Islet precursor cell (in vitro differentiated cells): ENCODE measurements around the gene CPB1.

ENCODE experiments used
- DNase-seq: peaks from one replicate; pipeline ENCODE4 v3.0.0-alpha.2; 2018

The CPB1 gene

DNA sequence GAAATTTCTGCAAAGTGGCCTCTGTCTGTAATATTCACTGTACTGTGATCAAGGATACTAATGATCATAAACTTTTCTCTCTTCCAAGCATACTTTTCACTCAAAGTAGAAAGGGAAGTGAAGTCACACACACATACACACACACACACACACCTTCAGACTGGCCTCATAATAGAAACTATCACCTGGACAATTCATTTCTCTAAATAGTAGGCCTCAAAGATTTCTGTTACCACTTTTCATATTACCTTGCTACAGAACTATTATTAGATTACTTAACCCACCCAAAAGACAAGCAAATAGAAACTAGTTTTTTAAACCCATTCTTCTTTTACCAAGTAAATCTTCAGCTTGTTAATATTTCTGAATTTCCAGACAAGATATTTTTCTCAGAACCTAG is 12.2 kb downstream of the CPB1 start:
- DNase-seq, result no peak

DNA sequence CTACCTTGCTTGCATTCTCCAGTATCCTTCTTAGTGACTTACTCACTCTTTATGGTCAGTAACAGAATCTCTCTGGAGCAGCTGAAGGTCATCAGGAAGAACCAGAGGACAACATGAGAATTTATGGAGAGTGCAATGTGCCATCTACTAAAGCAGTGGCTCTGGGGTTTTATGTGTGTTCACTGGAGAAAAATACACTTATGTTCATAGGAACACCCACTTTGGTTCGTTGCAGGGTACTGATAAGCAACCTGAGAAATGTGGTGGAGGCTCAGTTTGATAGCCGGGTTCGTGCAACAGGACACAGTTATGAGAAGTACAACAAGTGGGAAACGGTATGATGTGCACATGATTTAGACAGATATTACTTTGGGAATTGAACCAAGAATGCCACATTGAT is 12.8 kb downstream of the CPB1 start:
- no peak for DNase-seq

DNA sequence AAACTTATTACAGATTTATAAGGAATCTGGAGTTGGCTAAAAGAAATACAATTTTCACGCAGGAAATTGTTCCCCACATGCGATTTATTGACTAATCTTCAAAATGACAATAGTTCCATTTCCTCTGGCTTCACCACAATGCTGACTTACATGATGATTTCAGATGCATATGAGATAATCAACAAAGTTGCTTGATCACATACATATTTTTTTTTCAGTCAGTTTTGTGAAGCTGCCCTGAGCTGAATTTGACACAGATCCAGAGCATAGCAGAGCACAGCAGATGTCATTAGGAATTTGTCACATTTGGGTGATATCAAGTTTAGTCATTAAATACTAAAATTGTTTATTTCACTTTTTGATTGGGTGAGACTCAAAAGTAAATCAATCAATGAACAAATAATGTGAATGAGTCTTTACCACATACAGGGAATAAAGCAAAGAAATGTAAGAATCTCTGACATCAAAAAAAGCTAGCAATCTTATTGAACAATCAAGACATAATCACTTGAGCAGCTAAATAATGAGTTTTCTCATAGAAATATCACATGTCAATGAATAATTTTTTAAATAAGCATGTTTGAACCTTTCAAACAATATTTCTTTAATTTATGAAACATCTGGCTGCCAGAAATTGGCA is 18.3 kb downstream of the CPB1 start:
- DNase-seq, result no peak

DNA sequence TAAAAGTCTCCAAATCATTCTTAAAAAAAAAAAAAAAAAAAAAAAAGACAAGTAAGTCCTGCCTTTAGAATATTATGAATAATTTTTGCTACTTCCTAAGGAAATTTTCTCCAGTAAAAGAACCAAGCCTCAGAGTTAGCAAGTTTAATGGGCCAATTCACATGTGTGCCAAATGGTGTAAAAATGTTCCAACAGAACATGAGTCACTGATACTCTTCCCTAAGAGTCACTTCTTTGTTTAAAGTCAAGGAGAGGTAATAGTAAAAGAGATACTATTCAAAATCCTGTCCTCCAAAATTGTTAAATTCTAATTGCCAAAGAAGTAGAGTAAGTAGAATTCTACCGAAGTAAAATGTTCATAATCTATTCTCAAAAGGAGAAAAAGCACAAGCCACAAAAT is 19.7 kb downstream of the CPB1 start:
- DNase-seq, result no peak

DNA sequence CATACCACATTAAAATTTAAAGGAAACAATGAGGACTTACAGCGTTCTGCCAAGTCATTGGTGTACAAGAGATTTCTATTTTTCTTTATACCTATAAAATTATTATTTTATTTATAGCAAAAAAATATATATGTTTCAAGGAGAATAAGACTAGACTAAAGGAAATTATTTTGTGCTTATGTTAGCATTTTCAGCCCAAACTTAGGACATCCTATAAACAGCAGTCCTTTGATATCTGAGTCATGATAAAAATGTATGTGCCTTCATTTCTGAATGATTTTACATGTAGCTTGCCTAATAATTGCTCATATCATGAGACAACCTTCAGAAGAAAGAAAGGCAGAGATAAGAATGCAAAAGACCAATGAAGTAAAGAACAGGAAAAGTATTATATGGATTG is 20.8 kb downstream of the CPB1 start:
- DNase-seq, result no peak

DNA sequence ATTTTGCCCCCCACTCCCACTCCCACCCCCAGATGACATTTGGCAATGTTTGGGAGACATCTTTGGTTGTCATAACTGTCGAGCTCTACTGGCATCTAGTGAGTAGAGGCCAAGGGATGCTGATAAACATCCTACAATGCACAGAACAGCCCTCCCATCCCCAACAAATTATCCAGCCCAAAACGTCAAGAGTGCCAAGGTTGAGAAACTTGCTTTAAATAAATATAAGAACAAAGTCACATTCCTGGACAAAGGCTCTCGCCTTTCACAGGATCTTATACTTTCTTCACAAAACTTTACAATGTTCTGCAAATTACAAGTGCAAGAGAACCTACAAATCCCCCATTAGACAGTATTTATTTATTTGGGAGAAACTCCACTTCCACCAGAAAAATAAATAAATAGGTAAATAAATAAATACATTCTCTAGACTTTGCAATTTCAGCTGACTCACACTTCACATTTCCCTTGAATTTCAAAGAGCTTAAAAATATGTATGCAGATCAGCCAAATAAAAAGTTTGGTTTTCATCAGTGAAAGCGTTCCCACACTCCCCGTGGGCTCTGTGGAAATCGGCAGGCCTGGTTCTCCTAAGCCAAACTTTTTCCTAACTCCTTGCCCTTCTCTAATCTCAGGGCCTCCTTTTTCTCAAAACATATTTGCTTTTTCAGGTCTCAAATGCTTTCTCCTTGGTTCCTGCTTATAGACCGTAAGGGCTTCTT is 24.8 kb downstream of the CPB1 start:
- DNase-seq, result no peak

DNA sequence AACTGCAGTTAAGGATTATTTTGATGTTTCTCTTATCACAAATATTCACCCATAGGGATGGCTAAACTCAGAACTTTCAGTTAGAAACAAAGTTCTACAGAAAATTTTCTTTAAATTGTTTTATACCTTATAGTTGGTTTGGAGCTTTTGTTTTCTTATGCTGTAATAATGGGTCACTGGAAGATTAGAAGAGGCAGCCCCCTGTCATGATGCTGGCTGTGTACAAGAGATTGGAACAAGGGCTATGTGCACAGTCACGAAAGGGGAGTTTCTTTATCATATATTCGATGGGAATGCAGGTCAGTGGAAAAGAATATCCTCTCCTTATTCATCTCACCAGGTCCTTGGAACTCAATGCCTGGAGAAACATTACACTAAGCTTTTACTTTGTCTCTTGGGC is 25.5 kb downstream of the CPB1 start:
- no peak for DNase-seq

DNA sequence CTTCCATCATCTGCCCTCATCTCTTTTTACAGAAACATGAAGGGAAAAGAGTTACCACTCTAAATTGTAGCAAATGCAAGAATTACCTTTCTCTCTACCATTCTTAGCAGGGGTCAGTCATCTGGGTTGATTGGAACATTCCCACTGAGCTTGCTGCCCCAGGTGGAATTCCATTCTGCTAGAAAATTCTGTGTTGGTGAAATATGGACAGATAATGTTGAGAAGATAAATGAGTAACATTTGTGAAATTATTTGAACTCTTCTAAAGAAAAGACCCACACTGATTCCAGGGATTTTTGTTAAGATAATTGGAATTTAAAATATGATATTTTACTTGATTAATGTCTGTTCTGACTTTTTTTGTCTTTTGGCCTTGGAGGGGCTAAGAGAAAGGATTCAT is 26.4 kb downstream of the CPB1 start:
- DNase-seq, result no peak

DNA sequence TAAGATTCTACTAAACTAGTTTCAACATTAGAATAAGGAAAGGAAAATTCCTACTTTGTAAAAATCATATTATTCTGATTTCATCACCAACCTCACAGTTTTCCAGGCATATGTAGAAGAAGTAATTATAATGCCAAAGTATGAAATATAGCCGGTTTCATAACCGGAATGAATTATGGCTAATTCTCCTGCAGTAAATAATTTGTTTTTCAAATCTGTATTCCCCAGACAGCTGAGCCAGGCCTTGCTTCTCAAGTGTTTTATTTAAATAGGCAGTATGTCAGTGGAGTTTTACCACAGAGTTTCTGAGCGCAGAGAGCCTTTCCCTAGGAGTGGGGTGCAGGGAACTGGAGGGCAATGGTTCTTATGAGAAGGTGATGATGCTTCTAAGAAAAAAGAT is 28.8 kb downstream of the CPB1 start:
- DNase-seq, result no peak

DNA sequence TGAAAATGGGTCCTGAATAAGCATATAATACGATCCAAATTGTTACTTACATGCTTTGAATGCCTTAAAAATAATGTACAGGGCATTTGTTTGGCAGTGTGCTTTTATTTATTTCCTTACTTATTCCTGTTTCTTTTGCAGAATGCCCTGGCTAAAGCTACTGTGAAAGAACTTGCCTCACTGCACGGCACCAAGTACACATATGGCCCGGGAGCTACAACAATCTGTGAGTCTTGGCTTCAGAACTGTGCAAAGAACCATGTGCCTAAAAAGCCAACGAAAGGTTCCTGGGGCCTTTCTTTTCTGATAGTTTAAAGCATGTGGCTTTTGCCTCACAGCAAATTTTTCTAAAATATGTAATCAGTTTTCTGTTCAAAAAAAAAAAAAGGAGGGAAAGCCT is 29.7 kb downstream of the CPB1 start:
- no peak for DNase-seq

DNA sequence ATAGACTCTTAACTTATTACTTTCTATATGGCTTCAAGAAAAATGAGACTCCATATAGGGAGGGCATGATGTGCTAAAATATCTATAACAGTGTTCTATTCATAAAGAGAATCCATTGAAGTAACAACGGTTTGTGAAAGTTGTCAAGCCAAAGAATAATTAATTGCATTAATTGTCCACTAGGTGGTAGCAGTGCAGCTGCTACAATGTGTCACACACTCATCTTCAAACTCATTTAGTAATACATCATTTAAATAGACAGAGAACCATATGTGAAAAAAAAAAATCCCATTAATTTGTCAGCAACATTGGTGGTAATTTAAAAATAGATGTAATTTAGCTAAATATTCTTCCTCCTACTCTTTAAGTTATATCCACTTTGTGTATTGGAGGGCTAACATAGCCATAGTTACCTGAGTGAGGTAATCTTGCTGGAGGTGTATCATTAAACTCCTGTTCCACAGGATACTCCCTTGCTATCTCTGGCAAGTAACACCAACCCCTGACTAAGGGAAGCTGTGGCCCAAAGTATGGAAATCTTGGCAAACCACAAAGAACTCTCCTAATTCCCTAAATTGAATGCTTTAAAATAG is 33.8 kb downstream of the CPB1 start:
- no peak for DNase-seq

DNA sequence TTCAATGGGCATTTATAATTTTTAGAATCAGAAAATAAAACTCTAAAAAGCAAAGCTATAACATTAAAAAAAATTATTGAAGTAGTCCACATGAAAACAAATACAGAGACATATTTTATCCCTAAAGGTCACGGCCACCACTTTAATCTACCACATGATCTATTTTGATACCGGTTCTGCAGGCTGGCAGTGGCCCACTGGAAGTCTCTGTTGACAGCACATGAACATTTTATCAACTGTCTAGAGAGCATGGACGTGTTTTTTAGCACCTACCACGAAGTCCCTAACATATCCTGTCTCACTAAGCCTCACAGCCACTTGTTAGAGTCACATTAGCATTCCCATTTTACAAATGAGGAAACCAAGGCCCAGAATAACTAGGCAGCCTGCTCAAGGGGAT is 35.7 kb downstream of the CPB1 start:
- DNase-seq, result no peak

DNA sequence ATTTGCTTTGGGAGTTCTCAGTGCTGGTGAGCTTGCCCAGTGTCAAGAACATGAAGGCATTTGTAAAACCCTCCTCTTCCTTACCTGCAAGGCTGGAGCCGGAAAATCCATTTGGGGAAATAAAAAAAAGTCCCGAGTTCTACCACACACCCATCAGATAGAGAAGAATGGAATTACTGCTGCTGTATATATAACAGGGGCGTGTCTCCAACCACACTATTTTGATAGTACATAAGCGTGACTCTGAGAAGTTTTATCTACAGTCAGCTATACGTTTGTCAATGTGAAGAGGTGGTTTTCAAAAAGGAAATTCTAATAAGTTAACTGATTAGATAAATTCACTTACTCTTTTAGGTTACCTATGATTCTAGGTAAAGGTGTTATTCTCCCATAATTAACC is 36.2 kb downstream of the CPB1 start:
- no peak for DNase-seq

DNA sequence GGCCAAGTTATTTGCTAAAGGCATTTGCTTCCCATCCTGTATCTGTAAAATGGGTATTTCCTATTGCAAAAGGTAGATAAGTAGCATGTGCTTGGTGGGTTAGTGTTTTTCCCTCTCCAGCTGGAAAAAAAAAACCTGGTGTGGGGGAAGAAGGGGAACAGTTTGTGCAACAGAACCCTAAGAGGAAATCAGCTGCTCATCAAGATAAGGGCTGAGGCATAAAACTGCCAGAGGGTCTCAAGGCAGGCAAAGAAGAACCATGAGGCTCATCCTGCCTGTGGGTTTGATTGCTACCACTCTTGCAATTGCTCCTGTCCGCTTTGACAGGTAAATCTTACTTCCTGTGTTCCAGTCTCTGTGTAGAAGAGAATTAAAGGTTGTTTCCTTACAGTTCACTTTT is 37.4 kb downstream of the CPB1 start, which contains the start of gene CPA3:
Gene CPA3 (plus strand): TSS at position 248 of the 400 bp plus-strand sequence. CDS start 12 bp downstream, at position 260.
- DNase-seq, result no peak

DNA sequence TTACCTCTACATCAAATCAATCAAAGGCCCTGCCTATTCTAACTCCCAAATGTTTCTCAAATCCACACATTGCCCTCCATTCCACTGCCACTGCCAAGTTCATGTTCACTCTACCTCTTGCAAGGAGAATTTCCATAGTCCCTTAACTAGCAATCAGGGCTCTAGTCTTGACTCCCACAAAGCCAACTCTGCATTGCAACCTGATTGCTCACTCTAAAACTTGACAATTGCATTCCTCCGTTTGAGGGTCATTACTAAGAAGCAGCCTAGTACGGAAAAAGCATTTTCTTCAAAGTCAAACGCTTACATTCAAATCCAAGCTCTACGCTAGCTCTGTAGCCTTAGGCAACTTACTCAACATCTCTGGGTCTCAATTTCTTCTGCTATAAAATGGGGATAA is 38.6 kb downstream of the CPB1 start:
- DNase-seq, result peak; percentile 78

DNA sequence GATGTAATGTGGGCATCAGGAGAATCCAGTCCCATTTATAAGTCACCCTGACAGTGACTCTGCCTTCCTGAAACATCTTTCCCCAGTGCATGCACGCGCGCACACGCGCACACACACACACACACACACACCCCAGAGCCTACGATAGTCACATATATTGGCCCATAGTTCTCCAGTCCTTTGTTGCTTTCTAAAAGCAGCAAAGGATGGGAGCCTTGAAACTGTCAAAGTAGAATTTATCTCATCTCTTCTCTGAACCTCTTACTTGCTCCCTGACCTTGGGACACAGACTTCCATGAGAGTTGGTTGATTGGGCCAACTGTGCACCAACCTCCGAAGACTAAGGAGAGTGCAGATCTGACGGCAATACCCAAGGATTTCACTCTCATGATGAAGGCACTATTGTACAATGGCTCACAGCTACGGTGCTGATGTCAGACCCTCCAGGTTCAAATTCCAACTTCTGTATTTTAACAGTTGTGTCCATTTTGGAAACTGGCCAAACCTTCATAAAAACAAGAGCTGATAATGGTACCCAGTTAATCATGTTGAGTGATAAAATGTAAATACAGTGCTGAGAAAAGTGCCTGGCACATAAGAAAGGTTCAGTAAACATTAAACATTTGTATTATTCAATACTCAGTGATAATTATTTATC is 45.8 kb downstream of the CPB1 start:
- no peak for DNase-seq

DNA sequence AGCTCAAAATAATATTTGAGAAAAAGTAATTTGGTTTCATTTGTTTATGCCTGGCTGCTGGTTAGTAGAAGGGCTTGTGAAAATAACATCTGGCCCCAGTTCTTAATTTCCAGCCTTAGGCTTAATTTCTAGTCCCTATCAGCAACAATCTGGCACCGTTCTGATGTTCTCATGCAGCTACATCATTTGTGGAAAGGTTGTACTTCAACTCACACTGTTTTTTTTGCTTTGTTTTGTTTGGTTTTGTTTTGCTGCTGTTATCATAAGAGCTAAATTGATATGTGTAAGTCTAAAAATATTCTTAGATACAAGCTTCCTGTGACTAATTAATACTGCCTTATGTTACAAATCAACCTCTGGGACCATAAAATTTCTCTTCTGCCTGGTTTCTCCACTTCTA is 46.4 kb downstream of the CPB1 start:
- DNase-seq, result no peak

DNA sequence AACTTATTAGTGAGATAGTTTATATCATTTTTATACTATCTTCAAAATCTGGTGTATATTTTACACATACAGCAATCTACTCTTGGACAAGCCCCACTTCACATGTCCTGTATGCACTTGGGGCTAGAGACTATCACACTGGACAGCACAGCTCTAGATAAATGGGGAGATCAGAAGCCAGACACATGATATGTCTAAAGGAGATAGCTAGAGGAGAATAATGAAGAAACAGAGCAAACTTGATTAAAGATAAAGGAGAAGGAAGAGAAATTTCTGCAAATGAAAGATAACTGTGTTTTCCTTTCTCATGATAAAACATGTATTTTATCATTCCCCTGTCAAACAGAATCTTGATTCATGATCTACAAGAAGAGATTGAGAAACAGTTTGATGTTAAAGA is 50.5 kb downstream of the CPB1 start:
- DNase-seq, result no peak

DNA sequence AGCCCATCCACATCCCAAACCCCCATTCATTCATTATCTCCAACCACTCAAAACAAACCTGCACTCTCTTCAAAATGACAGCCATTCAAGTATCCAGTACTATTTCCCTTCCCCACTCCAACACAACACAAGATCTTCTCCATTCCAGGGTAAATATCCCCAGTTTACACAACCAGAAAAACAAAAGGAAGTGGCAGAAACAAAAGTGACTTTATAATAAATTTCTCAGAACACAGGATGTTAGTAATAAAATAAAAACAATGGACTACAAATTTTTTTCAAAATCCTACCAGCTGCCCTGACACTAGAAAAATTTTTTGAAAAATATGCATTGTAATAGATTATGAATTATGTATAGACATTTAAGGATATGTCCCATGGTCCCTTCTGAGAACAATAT is 51.6 kb downstream of the CPB1 start:
- no peak for DNase-seq

DNA sequence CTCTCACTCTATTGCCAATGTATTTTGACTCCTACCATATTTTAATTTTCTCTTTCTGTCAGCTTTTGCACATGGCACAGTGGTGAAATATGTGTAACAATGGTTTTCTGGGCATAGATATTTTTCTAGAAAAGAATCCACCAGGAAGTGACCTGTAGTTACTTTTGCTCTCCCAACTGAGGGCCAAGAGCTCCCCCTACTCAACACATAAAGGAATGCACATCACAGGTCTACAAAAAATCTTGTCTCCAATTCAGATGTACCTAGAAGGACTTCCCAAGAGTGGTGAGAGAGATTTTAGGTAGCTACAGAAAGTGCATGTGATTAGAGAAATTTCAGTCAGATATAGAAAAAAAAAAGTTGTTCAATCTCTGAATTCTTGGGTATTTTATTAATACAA is 53.1 kb downstream of the CPB1 start:
- DNase-seq, result no peak

DNA sequence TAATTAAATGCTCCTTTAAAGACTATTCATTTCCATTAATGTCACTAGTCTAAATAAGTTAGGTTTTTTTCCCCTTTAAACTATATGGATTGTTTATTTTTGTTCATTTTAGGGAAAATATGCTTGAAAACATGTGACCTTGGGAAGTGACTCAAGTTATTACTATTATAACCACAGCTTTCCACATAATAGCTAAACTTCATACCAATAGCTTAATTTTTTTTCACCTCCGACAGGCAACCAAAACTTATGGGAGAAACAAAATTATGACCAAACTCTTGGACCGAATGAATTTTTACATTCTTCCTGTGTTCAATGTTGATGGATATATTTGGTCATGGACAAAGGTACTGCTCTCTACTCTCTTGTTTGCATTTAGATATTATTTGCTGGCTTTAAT is 53.7 kb downstream of the CPB1 start:
- no peak for DNase-seq

DNA sequence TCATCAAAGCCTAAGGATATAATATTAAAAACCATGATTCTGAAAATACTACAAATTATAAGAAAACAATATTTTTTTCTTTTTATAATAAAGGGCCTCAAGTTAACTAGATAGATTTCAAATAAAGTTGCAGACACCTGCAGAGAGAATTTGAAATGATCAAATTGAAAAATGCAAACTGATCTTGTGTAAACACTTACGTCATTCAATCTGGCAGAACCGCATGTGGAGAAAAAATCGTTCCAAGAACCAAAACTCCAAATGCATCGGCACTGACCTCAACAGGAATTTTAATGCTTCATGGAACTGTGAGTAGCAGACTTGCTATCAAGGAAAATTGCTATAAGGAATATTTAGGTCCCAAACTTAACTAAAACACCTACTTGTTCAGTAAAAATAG is 54.7 kb downstream of the CPB1 start:
- no peak for DNase-seq

DNA sequence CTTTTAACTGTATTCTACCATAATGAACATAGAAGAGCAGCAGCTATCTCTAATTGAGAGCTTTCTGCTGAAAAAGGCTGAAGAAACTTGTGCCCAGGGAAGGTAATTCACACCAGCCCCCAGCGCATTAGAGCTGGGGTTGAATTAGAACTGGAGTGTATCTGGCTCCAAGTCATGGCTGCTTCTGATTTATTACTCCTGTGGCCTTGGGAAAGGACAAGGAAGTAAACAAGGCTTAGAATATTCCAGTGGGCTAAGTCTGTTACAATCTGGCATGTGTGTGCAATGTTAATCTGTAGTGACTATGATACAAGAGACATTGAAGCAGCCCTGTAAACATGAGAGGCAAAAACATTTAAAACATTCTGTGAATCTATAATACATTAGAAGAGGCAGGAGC is 55.6 kb downstream of the CPB1 start:
- no peak for DNase-seq

DNA sequence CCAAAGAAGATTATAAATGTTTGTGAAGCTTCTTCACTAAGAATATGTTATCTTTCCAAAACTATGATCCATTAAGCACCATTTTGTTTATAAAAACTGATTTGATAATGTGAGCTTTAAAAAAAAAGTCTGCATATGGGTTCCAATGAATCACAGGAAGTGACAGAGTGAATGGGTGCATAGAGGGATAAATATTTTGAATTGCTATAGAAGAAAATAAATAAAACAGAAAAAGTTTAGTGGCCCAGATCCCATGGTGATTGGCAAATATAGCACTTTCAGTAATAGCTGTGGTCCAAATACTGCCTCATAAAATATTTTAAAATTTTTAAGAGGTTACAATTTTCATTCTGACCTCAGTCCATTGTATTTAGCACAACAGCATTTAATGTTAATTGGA is 56.6 kb downstream of the CPB1 start:
- DNase-seq, result no peak
